Stimulated activated CD8-positive, alpha-beta memory T cell treated with anti-CD3 and anti-CD28 coated beads, Interleukin-15, amount 100 ng/mL, for 24 hours (primary cell): Measurements from ENCODE around the gene DPP7.
A peak's percentile ranks its signal among the peaks of the same experiment; 100 is the strongest.

Experiments used
- DNase-seq: peaks from one replicate; pipeline ENCODE4 v3.0.0-alpha.2; 2020; ENCODE audit warnings: low read depth

The DPP7 gene

GRCh38 chr9:137114613-137115393 is at the start of gene DPP7:
DPP7 (minus strand) TSS chr9:137114733; CDS start chr9:137114713, 20 bp downstream.
- peak; percentile 63 for DNase-seq

GRCh38 chr9:137163805-137164204 is 49.3 kb upstream of the DPP7 start:
- no peak for DNase-seq

GRCh38 chr9:137163365-137163715 is 48.8 kb upstream of the DPP7 start:
- DNase-seq, result no peak

GRCh38 chr9:137162505-137163364 is 48.2 kb upstream of the DPP7 start:
- DNase-seq, result no peak

GRCh38 chr9:137161558-137162486 is 47.3 kb upstream of the DPP7 start:
- DNase-seq, result no peak

GRCh38 chr9:137160716-137161557 is 46.4 kb upstream of the DPP7 start:
- DNase-seq, result no peak

- DNase-seq, result no peak
Observed at GRCh38 chr9:137160054-137160425, 45.5 kb upstream of the DPP7 start.

- no peak for DNase-seq
Observed at GRCh38 chr9:137159105-137160053, 44.8 kb upstream of the DPP7 start.

- DNase-seq, result no peak
Observed at GRCh38 chr9:137158625-137159024, 44.1 kb upstream of the DPP7 start.

- DNase-seq, result no peak
Observed at GRCh38 chr9:137157618-137158415, 43.3 kb upstream of the DPP7 start.

GRCh38 chr9:137156567-137157375 is 42.2 kb upstream of the DPP7 start:
- peak; percentile 43 for DNase-seq

GRCh38 chr9:137152844-137153405 is 38.4 kb upstream of the DPP7 start:
- no peak for DNase-seq

- DNase-seq, result no peak
Observed at GRCh38 chr9:137150617-137151457, 36.3 kb upstream of the DPP7 start.

GRCh38 chr9:137149942-137150616 is 35.5 kb upstream of the DPP7 start:
- DNase-seq, result no peak

GRCh38 chr9:137149363-137149762 is 34.8 kb upstream of the DPP7 start:
- no peak for DNase-seq

- no peak for DNase-seq
Observed at GRCh38 chr9:137148661-137149060, 34.1 kb upstream of the DPP7 start.

GRCh38 chr9:137148242-137148641 is 33.7 kb upstream of the DPP7 start:
- no peak for DNase-seq
